ENCODE results near the gene MKX.

DNA sequence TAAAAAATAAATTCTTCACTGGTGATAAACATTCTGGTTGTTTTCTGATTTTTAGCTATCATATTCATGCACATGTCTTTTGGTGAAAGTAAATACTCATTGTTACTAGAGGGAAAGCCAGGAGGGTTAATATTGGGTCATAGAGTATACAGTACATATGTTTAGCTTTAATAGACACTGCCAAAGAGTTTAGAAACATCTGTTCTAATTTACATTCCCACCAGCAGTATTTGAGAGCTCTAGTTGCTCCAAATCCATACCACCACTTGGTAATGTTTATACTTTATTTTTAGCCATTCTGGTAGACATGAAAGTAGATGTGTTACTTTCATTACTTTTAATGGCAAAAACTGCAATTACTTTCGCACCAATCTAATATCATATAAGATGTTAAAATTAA lies 108.8 kb downstream of the MKX start:
- TF ChIP-seq, protein P1, sequence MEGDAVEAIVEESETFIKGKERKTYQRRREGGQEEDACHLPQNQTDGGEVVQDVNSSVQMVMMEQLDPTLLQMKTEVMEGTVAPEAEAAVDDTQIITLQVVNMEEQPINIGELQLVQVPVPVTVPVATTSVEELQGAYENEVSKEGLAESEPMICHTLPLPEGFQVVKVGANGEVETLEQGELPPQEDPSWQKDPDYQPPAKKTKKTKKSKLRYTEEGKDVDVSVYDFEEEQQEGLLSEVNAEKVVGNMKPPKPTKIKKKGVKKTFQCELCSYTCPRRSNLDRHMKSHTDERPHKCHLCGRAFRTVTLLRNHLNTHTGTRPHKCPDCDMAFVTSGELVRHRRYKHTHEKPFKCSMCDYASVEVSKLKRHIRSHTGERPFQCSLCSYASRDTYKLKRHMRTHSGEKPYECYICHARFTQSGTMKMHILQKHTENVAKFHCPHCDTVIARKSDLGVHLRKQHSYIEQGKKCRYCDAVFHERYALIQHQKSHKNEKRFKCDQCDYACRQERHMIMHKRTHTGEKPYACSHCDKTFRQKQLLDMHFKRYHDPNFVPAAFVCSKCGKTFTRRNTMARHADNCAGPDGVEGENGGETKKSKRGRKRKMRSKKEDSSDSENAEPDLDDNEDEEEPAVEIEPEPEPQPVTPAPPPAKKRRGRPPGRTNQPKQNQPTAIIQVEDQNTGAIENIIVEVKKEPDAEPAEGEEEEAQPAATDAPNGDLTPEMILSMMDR (IDR thresholded peaks at IDR 0.05), result no peak
- TF ChIP-seq POLR2AphosphoS5 (IDR thresholded peaks at IDR 0.05) (no peak), POLR2A (IDR thresholded peaks at IDR 0.05) (no peak)
